Myocyte (in vitro differentiated cells): ENCODE results near the gene BABAM2. TPM values are rescaled to one million over a fixed set of nuclear protein-coding genes. Genes with fewer than 3 reads are reported as not detected.
"Not testable (repeated sequence)": the region's sequence is repeated elsewhere in the genome, so short reads cannot be mapped to it uniquely, and the experiment has no call there.

ENCODE experiments used
- DNase-seq: peaks from one replicate; pipeline ENCODE4 v3.0.0-alpha.2; 2012; ENCODE audit warnings: low read depth
- polyA plus RNA-seq: library from polyadenylated mRNA; unstranded; fragments of >200 nt; gene quantifications from one replicate; pipeline ENCODE4 v1.2.1, GENCODE V29; 2012; ENCODE audit warnings: missing spikeins
- total RNA-seq: library from RNA; depleted of rRNA; stranded (reverse); fragments of >200 nt; gene quantifications from 2 replicates; pipeline ENCODE4 v1.2.3, GENCODE V29; 2014

BABAM2 gene
- 34.6 and 46.2 TPM in 2 replicates for total RNA-seq
- polyA plus RNA-seq, result 41.0 TPM

GRCh38 chr2:27890146-27890923 is at the start of gene BABAM2, which contains the start of gene RBKS:
Gene BABAM2, plus strand, starts transcription at chr2:27890729. Its CDS starts 3,828 bp downstream, at chr2:27894557.
Gene RBKS, minus strand, starts transcription at chr2:27890387. Its CDS starts 42 bp downstream, at chr2:27890345.
- DNase-seq, result peak; percentile 88

GRCh38 chr2:27842894-27843293 is 47.6 kb upstream of the BABAM2 start:
- DNase-seq, result no peak

- DNase-seq, result no peak
These were observed 46.5 kb upstream of the BABAM2 start for GRCh38 chr2:27843992-27844391.

GRCh38 chr2:27844821-27845255 is 45.7 kb upstream of the BABAM2 start:
- peak; percentile 85 for DNase-seq

GRCh38 chr2:27847333-27847732 is 43.2 kb upstream of the BABAM2 start:
- DNase-seq, result no peak

GRCh38 chr2:27849558-27850205 is 40.8 kb upstream of the BABAM2 start:
- DNase-seq, result peak; percentile 92

- DNase-seq, result peak; percentile 30
These were observed 37.8 kb upstream of the BABAM2 start for GRCh38 chr2:27852691-27853090.

GRCh38 chr2:27854229-27854862 is 36.2 kb upstream of the BABAM2 start:
- no peak for DNase-seq

GRCh38 chr2:27855476-27855875 is 35.1 kb upstream of the BABAM2 start:
- DNase-seq, result no peak

GRCh38 chr2:27856386-27856785 is 34.1 kb upstream of the BABAM2 start:
- DNase-seq, result no peak

- no peak for DNase-seq
These were observed 33.6 kb upstream of the BABAM2 start for GRCh38 chr2:27856956-27857355.

- no peak for DNase-seq
These were observed 32.9 kb upstream of the BABAM2 start for GRCh38 chr2:27857417-27858172.

GRCh38 chr2:27860111-27860510 is 30.4 kb upstream of the BABAM2 start:
- DNase-seq, result no peak

GRCh38 chr2:27863146-27863545 is 27.4 kb upstream of the BABAM2 start:
- no peak for DNase-seq

- DNase-seq, result not testable (repeated sequence)
These were observed 26.6 kb upstream of the BABAM2 start for GRCh38 chr2:27863955-27864354.

GRCh38 chr2:27866237-27866636 is 24.3 kb upstream of the BABAM2 start:
- no peak for DNase-seq

- DNase-seq, result no peak
These were observed 20.8 kb upstream of the BABAM2 start for GRCh38 chr2:27869763-27870162.

- no peak for DNase-seq
These were observed 19.8 kb upstream of the BABAM2 start for GRCh38 chr2:27870724-27871123.

GRCh38 chr2:27871802-27872201 is 18.7 kb upstream of the BABAM2 start:
- no peak for DNase-seq

- DNase-seq, result peak; percentile 75
These were observed 17.4 kb upstream of the BABAM2 start for GRCh38 chr2:27873091-27873490.
